SW480 (cell line): ENCODE data around the gene EMILIN3.
"Not testable (repeated sequence)": the region's sequence is repeated elsewhere in the genome, so short reads cannot be mapped to it uniquely, and the experiment has no call there.

ENCODE experiments used
- DNase-seq: peaks from one replicate; pipeline ENCODE4 v3.0.0-alpha.2; 2016; ENCODE audit warnings: low spot score

Gene EMILIN3

DNA sequence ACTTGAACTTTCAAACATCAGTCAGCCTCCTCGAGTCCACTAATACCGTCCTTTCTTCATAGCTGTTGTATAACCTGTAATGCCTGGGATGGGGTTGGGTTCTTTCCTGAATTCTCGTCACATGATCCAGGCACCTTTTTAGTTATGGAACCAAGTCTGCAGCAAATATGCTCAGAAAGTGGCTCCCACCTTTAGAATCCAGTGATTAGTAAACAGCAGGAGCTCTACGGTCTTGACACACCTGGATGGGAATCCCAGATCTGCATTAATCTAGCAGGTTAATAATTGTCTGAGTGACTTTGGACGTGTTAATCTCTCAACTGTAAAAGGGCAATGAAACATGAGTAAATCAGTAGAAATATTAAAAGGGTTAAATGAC lies 48.4 kb downstream of the EMILIN3 start:
- DNase-seq: peak; percentile 41

DNA sequence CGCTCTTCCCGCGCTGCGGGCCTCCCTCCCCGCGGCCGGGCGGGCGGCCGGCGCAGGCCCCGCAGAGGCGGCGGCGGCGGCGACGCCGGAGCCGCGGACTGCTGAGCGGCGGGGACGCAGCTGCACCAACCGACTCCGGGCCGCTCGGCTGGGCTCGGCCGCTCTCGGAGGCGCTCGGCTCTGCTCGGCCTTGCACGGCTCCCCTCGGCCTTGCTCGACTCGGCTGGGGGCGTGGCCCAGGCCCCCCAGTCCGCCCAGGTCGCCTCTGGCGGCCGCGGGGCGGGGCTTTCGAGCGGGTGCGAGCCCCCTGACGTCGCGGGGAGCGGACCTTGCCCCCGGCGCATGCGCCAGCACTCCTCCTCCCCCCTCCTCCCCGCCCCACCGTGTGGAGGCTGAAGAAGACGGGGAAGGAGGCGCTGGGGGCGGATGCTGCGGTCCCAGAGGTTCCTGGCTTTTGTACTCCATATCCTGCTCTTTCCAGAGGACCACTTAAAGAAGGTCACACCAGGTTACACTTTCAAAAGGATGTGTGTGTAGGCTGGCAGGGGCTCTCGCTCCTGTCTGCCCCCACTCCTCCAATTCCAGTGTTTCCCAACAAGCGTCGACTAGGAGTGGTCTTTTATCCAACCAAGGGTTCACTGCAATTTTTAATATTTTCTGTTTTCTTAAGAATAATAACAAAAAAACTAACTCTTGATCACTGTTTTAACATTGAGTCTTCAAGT lies 48.9 kb downstream of the EMILIN3 start, which contains the start of gene ZHX3:
ZHX3 (minus strand) TSS at position 186 of the 725 bp plus-strand sequence. CDS start 112,815 bp downstream, outside the sequence.
- DNase-seq: peak; percentile 97

DNA sequence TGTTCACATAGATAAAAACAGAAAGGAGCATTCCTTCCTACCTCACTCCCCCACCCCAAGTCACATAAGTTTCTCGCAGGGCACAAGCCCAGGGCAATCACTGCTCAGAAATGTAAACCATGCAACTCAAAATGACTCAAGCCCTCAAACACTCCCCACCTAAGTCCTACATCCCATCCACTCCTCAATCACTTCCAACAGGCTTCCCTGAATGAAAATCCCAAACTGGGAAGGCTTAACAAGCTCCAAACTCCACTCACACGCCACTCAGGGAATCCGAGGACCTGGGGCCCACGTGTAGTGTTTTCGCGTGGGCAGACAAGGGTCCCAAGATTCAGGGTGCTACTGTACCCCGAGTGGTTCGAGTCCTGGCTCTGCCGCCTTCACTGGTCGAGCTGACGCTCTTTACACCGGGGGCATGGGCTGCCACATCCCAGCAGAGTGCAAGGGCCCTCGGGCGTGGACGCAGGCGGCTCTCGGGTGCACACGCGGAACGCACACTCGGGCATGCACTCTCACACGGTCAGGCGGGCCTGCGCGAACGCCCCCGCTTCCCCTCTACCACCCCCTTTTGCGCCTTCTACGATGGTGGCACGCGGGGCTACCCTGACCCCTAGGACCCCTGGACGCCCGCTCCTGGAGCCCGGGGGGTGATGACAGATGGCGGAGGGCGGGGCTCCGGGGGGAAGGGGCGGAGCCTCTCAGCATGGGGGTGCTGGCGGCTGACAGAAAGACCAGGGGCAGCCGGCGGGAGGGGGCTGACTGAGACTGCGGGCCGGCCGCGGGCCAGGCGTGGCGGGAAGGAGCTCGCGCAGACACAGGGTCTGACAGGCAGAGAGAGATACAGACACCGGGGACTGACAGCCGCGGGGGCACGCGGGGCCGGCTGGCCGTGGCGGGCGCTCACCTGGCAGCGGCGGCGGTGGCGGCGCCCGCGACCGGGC lies 49.7 kb downstream of the EMILIN3 start:
- peak; percentile 74 for DNase-seq

GRCh38 chr20:41316051-41316450 lies 50.6 kb downstream of the EMILIN3 start:
- DNase-seq: no peak

- no peak for DNase-seq
Measured at GRCh38 chr20:41314386-41314785, 52.2 kb downstream of the EMILIN3 start.

GRCh38 chr20:41312009-41312408 lies 54.6 kb downstream of the EMILIN3 start:
- not testable (repeated sequence) for DNase-seq
